Activated naive CD4-positive, alpha-beta T cell treated with anti-CD3 and anti-CD28 coated beads, Interleukin-2, amount 50 U/mL, for 24 hours (primary cell): ENCODE measurements around the gene FMNL1.
A peak's percentile ranks its signal among the peaks of the same experiment; 100 is the strongest.

ENCODE experiments used
- H3K27ac Mint-ChIP-seq: one replicate; pipeline ENCODE4 v1.8.0; 2021; ENCODE audit warnings: mild to moderate bottlenecking, mixed read lengths
- H3K27me3 Mint-ChIP-seq: one replicate; pipeline ENCODE4 v1.8.0; 2021; ENCODE audit warnings: mixed read lengths
- H3K36me3 Mint-ChIP-seq: one replicate; pipeline ENCODE4 v1.8.0; 2021; ENCODE audit warnings: mixed read lengths
- H3K4me1 Mint-ChIP-seq: one replicate; pipeline ENCODE4 v1.8.0; 2021; ENCODE audit warnings: mixed read lengths
- H3K4me3 Mint-ChIP-seq: one replicate; pipeline ENCODE4 v1.8.0; 2021; ENCODE audit warnings: mild to moderate bottlenecking, mixed read lengths
- H3K9me3 Mint-ChIP-seq: one replicate; pipeline ENCODE4 v1.8.0; 2021; ENCODE audit warnings: mixed read lengths

Gene FMNL1

GRCh38 chr17:45270828-45271418 lies 49.2 kb downstream of the FMNL1 start:
- H3K4me3 Mint-ChIP-seq, result no peak overlapping the region
- H3K9me3 Mint-ChIP-seq, result no peaks in the 10 kb centered on the region
- peak overlapping the region; percentile 30 for H3K27ac Mint-ChIP-seq
- peaks cover 8% of the 10 kb centered on the region for H3K36me3 Mint-ChIP-seq
- peaks cover 13% of the 10 kb centered on the region for H3K4me1 Mint-ChIP-seq
- H3K27me3 Mint-ChIP-seq, result no peaks in the 10 kb centered on the region

GRCh38 chr17:45271603-45272002 lies 49.9 kb downstream of the FMNL1 start:
- Mint-ChIP-seq H3K27me3 (no peaks in the 10 kb centered on the region), H3K4me3 (no peak overlapping the region), H3K9me3 (no peaks in the 10 kb centered on the region), H3K36me3 (peaks cover 8% of the 10 kb centered on the region), H3K27ac (no peak overlapping the region), H3K4me1 (peaks cover 13% of the 10 kb centered on the region)

- Mint-ChIP-seq H3K9me3 (no peaks in the 10 kb centered on the region), H3K4me1 (peaks cover 21% of the 10 kb centered on the region), H3K27ac (no peak overlapping the region), H3K27me3 (no peaks in the 10 kb centered on the region), H3K36me3 (peaks cover 6% of the 10 kb centered on the region), H3K4me3 (no peak overlapping the region)
Measured at GRCh38 chr17:45273551-45273957, 51.9 kb downstream of the FMNL1 start.

- no peak overlapping the region for H3K27ac Mint-ChIP-seq
- peaks cover 8% of the 10 kb centered on the region for H3K36me3 Mint-ChIP-seq
- peaks cover 24% of the 10 kb centered on the region for H3K4me1 Mint-ChIP-seq
- no peaks in the 10 kb centered on the region for H3K27me3 Mint-ChIP-seq
- no peaks in the 10 kb centered on the region for H3K9me3 Mint-ChIP-seq
- no peak overlapping the region for H3K4me3 Mint-ChIP-seq
Measured at GRCh38 chr17:45274033-45274432, 52.3 kb downstream of the FMNL1 start.

DNA sequence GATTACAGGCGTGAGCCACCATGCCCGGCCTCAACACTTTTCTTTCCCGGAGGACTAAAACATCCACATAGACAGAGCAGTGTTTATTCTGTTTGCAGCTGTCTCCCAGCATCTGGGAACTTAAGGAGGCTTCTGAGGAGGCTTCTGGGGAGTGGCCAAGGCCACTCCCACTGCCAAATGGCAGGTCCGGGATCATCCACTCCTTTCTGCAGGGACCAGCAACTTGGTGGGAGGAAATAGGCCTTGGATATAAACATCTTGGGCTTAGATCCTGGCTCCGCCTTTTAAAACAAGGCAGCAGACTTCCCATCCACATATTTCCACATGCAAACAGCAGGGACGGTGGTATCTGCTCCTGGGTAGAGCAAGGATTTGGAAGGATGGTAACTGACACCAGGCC lies 54.3 kb downstream of the FMNL1 start:
- Mint-ChIP-seq H3K36me3 (peaks cover 8% of the 10 kb centered on the region), H3K4me1 (peaks cover 12% of the 10 kb centered on the region), H3K4me3 (no peak overlapping the region), H3K9me3 (no peaks in the 10 kb centered on the region), H3K27ac (no peak overlapping the region), H3K27me3 (no peaks in the 10 kb centered on the region)

DNA sequence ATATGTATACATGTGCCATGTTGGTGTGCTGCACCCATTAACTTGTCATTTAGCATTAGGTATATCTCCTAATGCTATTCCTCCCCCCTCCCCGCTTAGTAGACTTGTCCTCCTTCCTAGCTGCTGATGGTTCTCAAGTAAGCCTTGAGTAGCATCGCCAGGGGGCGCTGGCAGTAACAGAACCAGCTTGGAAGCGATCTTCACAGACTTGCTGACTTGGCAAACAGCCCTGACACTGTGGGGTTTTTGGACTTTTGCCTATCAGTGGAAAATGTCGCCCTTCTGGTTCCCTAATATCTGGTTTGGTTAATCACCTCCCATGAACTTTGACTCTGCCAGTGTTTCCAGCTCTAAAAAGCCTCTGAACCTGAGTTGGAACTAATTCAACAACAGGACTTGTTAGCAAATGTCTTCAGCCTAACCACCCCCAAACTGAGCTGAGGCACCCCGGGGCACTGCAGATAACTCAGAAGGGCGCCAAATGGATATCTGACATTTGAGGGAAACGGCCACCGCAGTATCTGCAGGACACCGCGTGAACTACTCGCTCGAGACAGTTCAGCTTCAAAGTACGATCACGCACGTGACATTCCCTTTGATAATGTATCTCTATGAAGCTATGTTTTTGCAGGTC lies 55.6 kb downstream of the FMNL1 start:
- Mint-ChIP-seq H3K36me3 (peaks cover 8% of the 10 kb centered on the region), H3K9me3 (no peaks in the 10 kb centered on the region), H3K27ac (peak overlapping the region; percentile 53), H3K27me3 (no peaks in the 10 kb centered on the region), H3K4me1 (peaks cover 11% of the 10 kb centered on the region), H3K4me3 (no peak overlapping the region)

GRCh38 chr17:45277992-45278391 lies 56.3 kb downstream of the FMNL1 start:
- peaks cover 8% of the 10 kb centered on the region for H3K36me3 Mint-ChIP-seq
- H3K27ac Mint-ChIP-seq, result no peak overlapping the region
- no peak overlapping the region for H3K4me3 Mint-ChIP-seq
- peaks cover 11% of the 10 kb centered on the region for H3K4me1 Mint-ChIP-seq
- no peaks in the 10 kb centered on the region for H3K9me3 Mint-ChIP-seq
- no peaks in the 10 kb centered on the region for H3K27me3 Mint-ChIP-seq

GRCh38 chr17:45279898-45280297 lies 58.2 kb downstream of the FMNL1 start:
- Mint-ChIP-seq H3K9me3 (no peaks in the 10 kb centered on the region), H3K4me1 (peaks cover 11% of the 10 kb centered on the region), H3K4me3 (no peak overlapping the region), H3K27me3 (no peaks in the 10 kb centered on the region), H3K27ac (peak overlapping the region; percentile 70), H3K36me3 (peaks cover 9% of the 10 kb centered on the region)

DNA sequence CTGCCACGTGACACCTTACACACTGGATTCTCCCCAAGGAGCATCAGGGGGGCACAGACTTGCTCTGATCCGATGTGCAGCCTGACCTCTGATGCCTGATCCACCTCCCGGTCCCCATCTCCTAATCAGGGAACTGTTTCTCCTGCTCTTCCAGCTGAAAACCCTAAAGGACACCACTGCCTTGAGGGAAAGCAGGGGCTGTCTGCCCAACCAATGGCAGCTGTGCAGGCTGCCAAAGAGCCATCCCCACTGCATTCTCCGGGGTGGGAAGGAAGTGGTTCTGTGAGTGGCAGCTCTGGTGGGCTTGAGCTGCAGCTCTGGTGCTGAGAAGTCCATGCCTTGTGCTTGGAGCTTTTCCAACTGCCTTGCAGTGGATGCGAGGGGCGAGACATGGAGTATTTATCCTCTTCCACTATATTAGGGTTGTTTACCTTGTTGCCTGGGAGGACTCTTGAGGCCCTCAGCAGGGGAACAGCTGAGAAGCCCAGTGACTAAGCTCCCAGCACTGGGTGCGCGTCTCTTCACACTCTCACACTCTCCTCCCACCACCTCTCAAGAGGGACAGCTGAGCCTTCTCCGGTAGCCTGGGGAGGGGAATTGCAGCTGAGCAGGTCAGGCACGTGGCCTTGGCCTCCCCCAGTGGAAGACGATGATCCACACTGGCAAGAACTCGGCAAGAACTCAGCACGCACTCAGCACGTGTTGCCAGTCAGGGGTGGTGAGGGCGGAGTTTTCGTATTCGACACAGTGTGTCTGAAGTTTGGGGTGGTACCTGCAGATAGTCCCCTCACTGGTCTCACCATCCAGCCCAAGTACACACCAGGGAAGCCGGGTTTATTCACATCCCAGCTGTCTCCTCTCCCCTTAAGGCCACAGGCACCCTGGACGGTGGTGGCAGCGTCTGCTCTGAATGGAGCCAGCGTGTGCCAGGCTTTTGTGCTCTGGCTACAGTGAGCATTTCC lies 61.3 kb downstream of the FMNL1 start:
- H3K36me3 Mint-ChIP-seq, result peaks cover 11% of the 10 kb centered on the region

GRCh38 chr17:45283711-45284110 lies 62.0 kb downstream of the FMNL1 start:
- Mint-ChIP-seq H3K4me3 (no peak overlapping the region), H3K9me3 (no peaks in the 10 kb centered on the region), H3K27me3 (no peaks in the 10 kb centered on the region), H3K4me1 (peaks cover 3% of the 10 kb centered on the region), H3K36me3 (peaks cover 12% of the 10 kb centered on the region), H3K27ac (peak overlapping the region; percentile 83)

More for the DNA sequence above, 61.3 kb downstream of the FMNL1 start:
- Mint-ChIP-seq H3K4me1 (peaks cover 3% of the 10 kb centered on the region), H3K9me3 (no peaks in the 10 kb centered on the region), H3K27ac (peak overlapping the region; percentile 53), H3K4me3 (no peak overlapping the region), H3K27me3 (no peaks in the 10 kb centered on the region)

- H3K4me3 Mint-ChIP-seq, result no peak overlapping the region
- H3K4me1 Mint-ChIP-seq, result no peaks in the 10 kb centered on the region
- H3K27ac Mint-ChIP-seq, result peak overlapping the region; percentile 89
- no peaks in the 10 kb centered on the region for H3K9me3 Mint-ChIP-seq
- H3K36me3 Mint-ChIP-seq, result peaks cover 13% of the 10 kb centered on the region
- H3K27me3 Mint-ChIP-seq, result no peaks in the 10 kb centered on the region
Measured at GRCh38 chr17:45284176-45285140, 62.8 kb downstream of the FMNL1 start.

- Mint-ChIP-seq H3K4me3 (no peak overlapping the region), H3K4me1 (no peaks in the 10 kb centered on the region), H3K36me3 (peaks cover 10% of the 10 kb centered on the region), H3K27me3 (no peaks in the 10 kb centered on the region), H3K27ac (peak overlapping the region; percentile 72), H3K9me3 (no peaks in the 10 kb centered on the region)
Measured at GRCh38 chr17:45286286-45286685, 64.6 kb downstream of the FMNL1 start.

- H3K27ac Mint-ChIP-seq, result no peak overlapping the region
- no peaks in the 10 kb centered on the region for H3K9me3 Mint-ChIP-seq
- H3K27me3 Mint-ChIP-seq, result no peaks in the 10 kb centered on the region
- H3K4me1 Mint-ChIP-seq, result peaks cover 6% of the 10 kb centered on the region
- no peak overlapping the region for H3K4me3 Mint-ChIP-seq
- H3K36me3 Mint-ChIP-seq, result peaks cover 10% of the 10 kb centered on the region
Measured at GRCh38 chr17:45287526-45288500, 66.1 kb downstream of the FMNL1 start.

- H3K4me3 Mint-ChIP-seq, result no peak overlapping the region
- peaks cover 10% of the 10 kb centered on the region for H3K36me3 Mint-ChIP-seq
- H3K4me1 Mint-ChIP-seq, result peaks cover 16% of the 10 kb centered on the region
- no peaks in the 10 kb centered on the region for H3K27me3 Mint-ChIP-seq
- no peaks in the 10 kb centered on the region for H3K9me3 Mint-ChIP-seq
- no peak overlapping the region for H3K27ac Mint-ChIP-seq
Measured at GRCh38 chr17:45288825-45289224, 67.1 kb downstream of the FMNL1 start.
